GM18867 (cell line): Measurements from ENCODE around the gene IL22RA2.

Source experiments
- ATAC-seq: cut with Tn5 transposase; IDR thresholded peaks from one replicate; pipeline ENCODE4 v1.9.1; 2021; ENCODE audit warnings: mild to moderate bottlenecking, moderate library complexity; ENCODE audit not compliant: unreplicated experiment

The IL22RA2 gene

DNA sequence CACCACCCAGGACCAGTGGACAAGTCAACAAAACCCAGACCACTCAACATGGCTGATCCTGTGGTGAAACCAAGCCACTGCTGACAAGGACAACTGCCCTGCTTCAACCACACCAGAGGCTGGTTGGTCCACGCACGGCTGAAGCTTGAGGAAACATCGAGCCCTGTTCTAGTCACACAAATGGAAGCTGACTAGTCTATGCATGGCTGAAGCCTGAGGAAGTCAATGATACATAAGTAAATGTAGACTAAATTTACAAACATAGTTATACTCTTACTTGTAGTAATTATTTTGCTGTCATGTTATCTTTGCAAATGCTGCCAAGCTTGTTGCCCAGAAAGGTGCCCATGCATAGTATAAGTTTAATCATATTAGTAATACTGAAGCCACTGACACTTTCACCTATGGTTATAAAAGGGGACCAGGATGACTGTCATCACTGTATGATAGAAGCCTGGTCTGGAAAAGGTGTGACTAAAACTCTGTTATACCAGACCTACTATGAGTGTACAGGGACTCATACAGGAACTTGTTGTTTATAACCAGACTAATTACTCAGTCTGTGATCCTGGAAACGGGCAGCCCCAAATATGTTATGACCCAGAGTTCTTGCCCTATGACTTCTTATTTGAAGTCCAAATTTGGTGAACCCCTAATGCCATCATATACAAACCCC is 5.6 kb downstream of the IL22RA2 start:
- no peak for ATAC-seq

DNA sequence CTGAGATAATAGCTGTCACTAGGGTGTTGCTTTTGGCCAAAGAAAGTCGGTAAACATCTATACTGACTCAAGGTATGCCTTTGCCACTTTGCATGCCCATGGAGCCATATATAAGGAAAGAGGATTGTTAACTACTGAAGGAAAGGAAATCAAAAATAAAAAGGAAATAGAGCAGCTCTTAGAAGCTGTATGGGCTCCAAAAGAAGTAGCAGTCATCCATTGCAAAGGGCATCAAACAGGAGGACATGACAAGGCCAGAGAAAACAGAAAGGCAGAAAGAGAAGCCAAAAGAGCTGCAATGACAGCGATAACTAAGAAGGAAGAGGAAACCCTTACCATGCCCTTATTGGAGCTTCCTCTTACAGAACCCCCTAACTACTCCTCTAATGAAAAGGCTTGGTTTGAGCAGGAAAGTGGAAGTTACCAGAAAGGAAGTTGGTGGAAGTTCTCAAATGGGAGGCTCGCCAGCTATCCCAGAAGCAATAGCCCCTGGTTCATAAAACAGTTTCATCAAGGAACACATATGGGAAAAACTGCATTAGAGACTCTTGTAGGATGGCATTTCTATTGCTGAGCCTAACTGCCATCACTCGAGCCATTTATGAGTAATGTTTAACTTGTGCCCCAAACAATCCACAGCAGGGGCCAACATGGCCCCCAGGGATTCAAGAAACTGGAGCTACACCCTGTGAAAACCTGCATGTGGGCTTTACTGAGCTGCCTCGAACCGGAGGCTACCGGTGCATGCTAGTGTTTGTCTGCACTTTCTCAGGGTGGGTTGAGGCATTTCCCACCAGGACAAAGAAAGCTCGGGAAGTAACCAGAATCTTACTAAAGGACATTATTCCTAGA is 7.0 kb downstream of the IL22RA2 start:
- ATAC-seq: no peak

DNA sequence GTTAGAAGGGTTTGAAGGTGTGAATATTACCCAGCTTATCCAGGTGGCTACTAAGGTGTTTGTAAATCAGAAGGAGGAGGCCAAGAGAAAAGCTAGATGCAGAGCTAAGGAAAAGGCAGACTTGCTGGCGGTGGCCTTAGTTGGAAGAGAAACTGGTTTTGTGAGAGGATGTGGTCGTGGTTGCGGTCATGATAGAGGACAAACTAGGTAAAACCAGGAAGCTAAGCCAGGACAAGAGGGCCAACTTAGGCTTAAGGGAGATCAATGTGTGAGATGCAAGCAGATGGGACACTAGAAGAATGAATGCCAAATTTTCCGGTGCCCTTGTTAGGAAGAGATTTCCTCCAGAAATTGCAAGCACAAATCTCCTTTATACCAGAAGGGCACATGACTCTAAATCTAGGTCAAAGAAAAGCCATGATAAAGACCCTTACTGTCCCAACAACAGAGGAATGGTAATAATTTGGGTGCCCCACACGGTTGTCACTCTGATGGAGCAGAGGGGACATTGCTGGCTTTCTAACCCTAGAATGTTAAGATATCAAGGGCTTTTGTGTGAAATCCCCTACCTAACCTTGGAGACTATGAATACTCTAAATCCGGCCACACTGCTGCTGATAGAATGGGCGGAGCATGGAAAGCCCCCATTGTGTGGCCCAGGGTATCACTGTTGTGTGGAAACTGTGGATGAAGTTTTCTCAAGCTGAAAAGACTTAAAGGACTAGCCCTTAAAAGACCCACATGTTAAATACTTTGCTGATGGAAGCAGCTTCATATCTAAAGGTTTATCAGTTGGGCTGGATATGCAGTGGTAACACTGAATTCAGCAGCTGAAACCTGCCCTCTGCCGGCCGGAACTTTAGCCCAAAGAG is 7.8 kb downstream of the IL22RA2 start:
- ATAC-seq: peak; percentile 80

DNA sequence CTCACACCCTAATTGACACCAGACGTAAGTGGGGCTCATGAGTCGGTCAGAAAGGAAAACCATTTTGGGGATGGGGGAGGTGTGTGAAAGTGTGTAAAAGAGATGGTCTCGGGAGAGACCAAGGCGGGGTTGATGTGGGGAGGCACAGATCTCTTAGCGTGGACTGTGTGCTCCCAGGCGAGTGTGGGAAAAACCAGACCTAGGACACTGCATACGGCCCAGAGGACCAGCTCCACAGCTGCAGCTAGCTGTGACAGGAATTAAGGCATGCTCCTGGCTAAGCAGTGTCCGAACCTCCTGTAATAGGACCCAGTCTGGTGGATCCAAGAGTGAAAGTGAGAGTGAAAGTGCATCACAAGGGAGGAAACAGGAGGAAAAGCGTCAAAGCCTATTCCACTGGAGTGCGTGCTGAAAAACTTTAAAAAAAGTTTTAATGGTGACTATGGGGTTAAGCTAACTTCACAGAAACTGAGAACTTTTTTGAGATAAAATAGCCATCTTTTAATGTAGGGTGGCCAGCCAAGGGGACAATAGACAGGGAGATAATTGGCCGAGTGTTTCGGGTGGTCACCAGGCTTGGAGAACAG is 9.6 kb downstream of the IL22RA2 start:
- ATAC-seq: no peak

DNA sequence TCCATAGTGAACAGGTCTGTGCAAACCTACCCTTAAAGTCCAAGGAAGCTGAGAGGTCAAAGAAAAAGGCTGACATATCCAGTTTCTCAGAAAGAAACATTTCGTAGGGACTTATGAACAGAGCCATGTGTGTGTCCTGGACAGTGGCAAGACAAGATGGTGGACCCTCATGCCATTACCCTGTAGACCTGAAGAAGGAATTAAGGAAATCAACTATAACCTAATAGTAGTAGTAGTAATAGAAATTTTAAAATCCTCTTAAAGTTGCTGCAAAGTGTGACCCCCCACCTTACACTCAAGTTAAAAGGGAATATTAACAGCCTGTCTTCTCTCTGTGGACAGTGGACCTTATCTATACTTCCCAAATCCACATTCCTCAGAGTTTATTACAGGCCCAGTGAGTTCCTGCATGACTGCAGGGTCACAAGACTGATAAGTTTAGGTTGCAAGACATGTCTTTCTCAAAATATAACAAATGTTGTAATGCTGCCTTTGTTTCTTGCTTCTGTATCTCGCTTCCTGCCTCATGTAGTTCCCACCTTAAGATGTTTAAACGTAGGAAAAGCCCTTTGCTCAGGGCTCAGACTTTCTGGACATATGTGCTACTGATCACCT is 10.6 kb downstream of the IL22RA2 start:
- no peak for ATAC-seq

DNA sequence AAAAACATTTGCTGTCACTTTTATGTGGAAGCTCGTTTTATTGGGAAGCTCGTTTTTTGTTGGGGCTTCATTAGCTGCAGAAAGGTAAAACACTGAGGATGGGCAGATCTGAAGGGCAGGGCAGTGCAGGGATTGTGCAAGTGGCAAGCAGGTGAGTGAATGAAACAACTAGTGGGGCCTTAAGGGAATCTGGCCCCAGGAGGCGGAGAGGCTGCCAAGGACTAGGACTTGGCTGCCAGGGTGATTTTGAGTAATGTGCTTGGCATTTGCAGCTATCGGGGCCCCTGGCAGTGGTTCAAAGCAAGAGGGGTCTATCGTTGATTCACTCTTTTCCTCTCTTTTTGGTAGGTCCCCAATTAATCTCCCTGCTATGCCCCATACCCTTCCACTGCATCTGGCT is 11.5 kb downstream of the IL22RA2 start:
- no peak for ATAC-seq

DNA sequence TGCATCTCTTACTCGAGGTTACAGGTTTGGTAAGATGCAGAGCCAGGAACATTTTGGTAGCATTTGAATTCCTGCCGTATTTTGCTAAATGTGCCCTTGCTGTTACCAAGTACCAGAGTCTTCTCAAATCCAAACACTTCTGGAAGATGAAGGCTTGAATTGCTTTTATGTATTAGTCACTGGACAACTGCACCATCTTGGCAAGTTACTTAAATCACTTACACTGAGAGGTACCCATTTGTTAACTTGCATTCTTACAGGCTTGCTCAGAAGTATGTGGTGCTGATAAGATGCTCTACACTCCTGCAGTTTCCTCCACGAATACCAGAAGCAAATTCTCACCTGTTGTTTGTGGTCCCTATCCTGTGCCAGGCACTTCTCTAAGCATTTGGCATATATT is 12.7 kb downstream of the IL22RA2 start:
- ATAC-seq: no peak

DNA sequence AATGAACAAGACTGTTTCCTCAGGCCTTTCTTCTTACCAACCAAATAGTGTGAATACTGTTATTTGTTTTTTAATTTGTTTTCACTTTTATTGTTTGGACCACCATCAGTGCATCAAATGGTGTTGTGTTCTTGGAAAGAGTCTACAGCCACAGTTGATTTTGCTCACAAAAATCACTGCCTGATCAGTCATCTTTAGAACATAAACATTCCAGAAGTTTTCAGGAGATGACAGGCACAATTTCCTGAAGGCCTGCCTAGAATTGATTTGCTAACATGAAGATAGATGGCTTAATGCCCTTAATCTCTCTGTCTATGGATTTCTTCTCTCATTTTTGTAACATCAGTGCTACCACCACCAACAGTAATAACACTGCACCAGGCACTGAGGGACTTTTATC is 13.5 kb downstream of the IL22RA2 start:
- ATAC-seq: no peak

DNA sequence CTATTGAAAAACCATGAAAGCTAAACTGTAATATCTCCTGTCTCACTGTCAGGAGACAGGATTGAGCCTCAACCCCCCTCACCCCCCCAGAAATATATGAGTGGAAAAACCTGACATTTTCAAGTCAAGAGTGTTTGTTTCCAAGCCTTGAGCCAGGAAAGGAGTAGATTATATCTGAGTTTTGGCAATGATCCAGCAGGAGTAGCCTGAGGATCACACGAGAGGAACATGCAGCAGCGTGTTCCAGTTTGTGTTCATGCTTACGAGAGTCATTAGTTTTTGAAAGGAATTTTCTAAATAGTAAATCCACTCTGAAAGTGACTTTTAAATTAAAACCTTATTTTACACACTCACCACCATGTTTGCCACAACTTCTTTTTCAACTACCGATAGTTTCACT is 15.8 kb downstream of the IL22RA2 start:
- ATAC-seq: no peak

DNA sequence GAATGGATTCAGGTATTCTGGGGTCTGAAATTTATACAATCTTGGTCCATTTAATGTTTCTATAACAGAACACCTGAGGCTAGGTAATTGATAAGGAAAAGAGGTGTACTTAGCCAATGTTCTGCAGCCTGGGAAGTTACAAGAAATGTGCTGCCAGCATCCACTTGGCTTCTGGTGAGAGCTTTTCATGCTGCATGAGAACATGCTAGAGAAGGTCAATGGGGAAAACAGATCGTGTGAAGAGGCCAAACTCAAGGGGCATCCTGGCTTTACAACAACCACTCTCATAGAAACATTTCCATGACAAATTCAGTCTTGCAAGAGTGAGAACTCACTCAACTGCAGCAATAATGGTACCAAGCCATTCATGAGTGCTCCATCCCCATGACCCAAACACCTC is 16.8 kb downstream of the IL22RA2 start:
- no peak for ATAC-seq

DNA sequence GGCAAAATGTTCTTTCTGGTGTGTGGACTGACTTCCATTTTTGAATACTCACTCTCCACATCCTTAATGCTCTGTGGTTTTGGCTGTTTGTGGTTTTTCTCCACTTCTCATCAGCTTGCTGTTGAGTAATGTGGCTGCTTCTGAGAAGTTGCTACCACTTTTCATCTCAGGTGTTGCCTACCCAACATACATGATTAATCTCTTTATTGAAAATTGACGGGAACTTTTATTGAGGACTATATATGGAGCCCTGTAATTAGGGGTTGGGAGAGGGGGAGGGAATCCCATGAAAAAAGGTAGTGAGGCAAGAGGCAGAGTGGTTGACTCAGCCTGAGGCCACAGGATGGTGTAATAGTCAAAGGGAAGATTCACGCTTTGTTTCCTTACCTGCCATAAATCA is 17.6 kb downstream of the IL22RA2 start:
- no peak for ATAC-seq

DNA sequence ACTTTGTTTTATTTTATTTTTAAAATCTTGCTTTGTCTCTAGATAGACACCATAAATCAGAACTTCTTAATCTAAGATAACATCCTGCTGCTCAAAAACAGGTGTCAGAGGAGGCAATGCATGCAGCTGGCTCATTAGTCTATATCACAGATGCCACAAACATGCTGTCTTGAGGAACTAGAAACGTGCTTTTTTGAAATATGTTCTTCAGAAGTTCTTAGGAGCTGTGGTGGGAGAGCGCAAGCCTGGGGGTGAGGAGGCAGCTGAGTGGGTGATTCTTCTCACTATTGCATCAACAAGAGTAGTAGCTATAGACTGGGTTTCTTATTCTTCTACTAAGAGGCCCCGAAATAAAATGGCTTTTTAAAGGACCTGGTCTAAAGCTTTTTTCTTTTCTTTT is 23.4 kb downstream of the IL22RA2 start:
- ATAC-seq: no peak

DNA sequence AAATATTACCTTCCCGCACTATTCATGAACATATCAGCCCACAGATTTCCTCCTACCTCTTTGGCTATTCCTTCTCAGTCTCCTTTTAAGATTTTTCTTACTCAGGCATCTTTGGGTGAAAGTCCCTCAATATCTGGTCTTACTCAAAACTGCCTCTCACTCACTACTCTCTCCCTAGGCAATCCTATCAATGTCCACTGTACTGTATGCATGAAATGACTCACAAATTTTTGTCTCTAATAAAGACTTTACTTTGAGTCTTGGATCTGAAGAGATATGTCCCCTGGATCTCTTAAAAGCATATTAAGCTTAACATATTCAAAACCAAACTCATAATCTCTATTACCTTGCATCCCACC is 24.4 kb downstream of the IL22RA2 start:
- ATAC-seq: no peak

DNA sequence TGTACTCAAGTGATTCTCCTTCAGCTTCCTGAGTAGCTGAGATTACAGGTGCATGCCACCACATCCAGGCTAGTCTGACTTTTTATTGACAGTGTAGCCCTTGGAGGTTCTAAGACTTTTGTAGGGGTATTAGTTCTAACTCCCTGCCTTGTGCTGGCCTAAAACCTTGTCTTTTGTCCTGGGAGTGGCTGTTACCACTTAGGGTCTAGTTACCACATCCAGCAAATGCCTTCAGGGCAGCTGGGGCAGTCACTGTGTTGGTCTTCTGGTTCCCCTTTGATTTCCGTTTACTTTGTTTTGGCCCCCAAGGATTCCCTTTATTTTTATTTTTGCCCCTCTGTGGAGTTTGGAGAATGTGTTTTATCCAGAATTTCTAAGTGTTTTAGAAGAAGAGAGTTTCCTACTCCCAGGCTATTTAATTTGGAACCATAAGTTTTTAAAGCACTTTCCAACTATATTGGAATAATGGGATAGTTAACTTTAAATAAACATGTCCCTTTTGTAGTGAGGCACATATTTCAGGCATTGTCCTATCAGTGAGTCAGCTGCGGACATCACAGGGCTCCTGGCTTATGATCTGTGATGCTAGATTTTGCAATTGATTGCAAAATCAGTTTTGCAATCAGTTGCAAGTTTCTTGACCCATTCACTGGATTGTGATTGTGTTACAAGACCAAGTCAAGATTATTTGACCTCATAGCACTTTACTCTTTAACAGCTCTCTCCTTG is 25.0 kb downstream of the IL22RA2 start:
- no peak for ATAC-seq

DNA sequence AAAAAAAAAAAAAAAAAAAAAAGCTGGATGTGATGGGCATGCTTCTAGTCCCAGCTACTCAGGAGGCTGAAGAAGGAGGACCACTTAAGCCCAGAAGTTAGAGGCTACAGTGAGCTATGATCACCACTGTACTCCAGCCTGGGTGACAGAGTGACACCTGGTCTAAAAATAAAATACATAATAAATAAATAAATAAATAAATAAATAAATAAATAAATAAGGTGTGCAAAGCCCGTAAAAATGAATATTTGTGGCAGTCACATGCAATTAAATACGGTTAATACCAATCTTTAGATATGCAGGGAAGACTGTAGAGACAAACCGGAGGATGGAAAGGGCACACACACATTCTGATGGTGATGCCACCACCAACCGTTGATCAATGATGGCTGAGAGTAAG is 26.2 kb downstream of the IL22RA2 start:
- ATAC-seq: no peak

DNA sequence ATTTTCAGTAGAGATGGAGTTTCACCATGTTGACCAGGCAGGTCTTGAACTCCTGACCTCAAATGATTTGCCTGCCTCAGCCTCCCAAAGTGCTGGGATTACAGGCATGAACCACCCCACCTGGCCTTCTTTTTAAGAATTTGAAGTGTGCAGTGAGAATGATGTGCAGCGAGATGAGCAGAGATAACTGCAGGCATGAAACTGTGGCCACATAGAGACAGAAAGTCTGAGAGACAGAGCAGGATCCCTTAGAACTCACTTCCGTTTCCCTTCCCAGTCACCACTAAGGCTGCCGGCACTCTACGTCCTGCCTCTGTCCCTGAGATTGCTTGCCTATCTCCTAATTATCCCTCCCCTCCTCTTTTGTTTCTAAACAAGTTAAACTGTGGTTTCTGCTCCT is 27.2 kb downstream of the IL22RA2 start:
- no peak for ATAC-seq

DNA sequence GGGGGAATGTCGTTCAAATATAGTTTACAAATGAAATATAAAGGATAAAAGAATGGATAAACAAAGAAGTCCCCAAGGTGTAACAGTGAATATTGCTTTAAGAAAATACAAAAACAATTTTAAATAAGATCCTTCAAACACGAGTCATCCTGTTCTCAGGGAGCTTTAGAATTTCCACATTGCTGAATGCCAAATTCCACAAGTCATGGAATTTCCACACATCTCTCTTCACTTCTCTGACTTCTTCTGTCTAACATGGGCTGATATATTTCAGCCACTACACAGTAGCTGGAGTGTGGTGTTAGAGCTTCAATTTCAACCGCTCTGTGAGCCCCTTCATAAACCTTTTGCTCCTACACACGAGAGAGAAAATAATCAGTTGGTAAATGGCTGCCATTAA is 28.0 kb downstream of the IL22RA2 start:
- ATAC-seq: no peak

DNA sequence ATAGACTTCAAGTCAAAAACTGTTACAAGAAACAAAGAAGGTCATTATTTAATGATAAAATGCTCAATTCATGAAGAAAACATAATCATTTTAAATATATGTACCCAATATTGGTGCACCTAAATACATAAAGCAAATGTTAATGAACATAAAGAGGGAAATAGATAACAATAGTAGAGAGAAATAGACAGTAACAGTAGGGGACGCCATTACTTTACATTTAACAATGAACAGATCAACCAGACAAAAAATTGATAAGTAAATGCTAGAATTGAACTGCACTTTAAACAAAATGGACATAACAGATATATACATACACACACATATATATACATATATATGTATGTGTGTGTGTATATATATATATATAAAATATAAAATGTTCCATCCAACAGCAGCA is 37.4 kb downstream of the IL22RA2 start:
- ATAC-seq: no peak

DNA sequence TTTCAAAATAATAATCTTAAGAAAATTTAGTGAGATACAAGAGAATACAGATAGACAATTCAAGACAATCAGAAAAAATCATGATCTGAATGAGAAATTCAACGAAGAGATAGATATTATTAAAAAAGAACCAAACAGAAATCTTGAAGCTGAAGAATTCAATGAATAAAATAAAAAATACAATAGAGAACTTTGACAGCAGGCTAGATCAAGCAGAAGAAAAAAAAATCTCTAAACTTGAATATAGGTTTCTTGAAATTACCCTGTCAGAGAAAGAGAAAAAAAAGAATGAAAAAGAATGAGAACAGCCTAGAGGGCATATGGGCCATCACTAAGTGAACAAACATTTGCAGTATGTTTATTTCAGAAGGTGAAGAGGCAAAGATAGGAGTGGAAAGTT is 39.0 kb downstream of the IL22RA2 start:
- ATAC-seq: no peak

DNA sequence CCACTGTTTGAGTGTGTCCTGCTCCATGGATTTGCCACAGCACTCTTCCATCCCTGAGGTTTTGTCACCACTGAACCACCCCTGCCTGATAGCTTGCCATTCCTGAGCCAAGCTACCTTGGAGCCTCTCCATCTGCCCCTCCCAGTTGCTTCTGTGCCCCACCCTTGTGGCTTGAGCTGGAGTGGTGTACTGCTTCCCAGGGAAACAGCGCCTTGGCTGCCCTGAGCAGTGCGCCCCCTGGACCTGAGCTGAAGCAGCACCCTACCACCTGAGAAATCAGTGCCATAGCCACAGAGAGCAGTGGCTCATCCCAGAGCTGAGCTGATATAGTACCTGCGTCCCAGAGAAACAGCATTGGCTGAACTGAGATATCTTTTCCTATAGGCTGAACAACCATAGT is 40.3 kb downstream of the IL22RA2 start:
- ATAC-seq: no peak
